Upper lobe of left lung (tissue), 6 donors: ENCODE measurements around the gene TP63. TPM values are rescaled to one million over a fixed set of nuclear protein-coding genes. Genes with fewer than 3 reads are reported as not detected.

Experiments
- ATAC-seq, 2 donors: fragments of 200-7000 bp; cut with Tn5 transposase; one replicate each; pipeline ENCODE4 v1.9.1; 2022; ENCODE audit warnings: mild to moderate bottlenecking in 2 of 2, moderate library complexity in 2 of 2; ENCODE audit not compliant: low FRiP score in 2 of 2
- DNase-seq, 2 donors: peaks; one replicate each; pipeline ENCODE4 v3.0.0-alpha.2; 2019 to 2020
- H3K27ac ChIP-seq, 4 donors: fragments of 200-600 bp; sonication (generic); one replicate each; pipeline ENCODE4 v1.5.1; 2016 to 2019
- H3K27me3 ChIP-seq, 4 donors: fragments of 200-600 bp; sonication (generic); one replicate each; pipeline ENCODE4 v1.5.1; 2017 to 2019
- H3K36me3 ChIP-seq, 4 donors: fragments of 200-600 bp; sonication (generic); one replicate each; pipeline ENCODE4 v1.5.1; 2016 to 2019
- H3K4me1 ChIP-seq, 4 donors: fragments of 200-600 bp; sonication (generic); one replicate each; pipeline ENCODE4 v1.5.1; 2018 to 2019
- H3K4me3 ChIP-seq, 4 donors: fragments of 200-600 bp; sonication (generic); one replicate each; pipeline ENCODE4 v1.5.1; 2017 to 2019; ENCODE audit warnings: mild to moderate bottlenecking in 2 of 4, moderate library complexity in 1 of 4
- H3K9me3 ChIP-seq, 4 donors: fragments of 200-600 bp; sonication (generic); one replicate each; pipeline ENCODE4 v1.5.1; 2018 to 2019
- CTCF ChIP-seq, 6 experiments: fragments of 450-650 bp in 4 of 6; fragments of 200-600 bp in 2 of 6; sonication (generic) in 2 of 6; IDR thresholded peaks; one replicate each; pipeline ENCODE4 v1.5.1; 2016 to 2019; ENCODE audit warnings: antibody characterized with exemption in 6 of 6
- EP300 ChIP-seq, 4 donors: sonication (generic); formaldehyde crosslinking; IDR thresholded peaks; one replicate each; pipeline ENCODE4 v1.5.1; 2017; ENCODE audit warnings: antibody characterized with exemption in 4 of 4, control low read depth in 2 of 4
- POLR2A ChIP-seq, 4 donors: fragments of 450-650 bp; IDR thresholded peaks; one replicate each; pipeline ENCODE4 v1.5.1; 2016 to 2017; ENCODE audit warnings: antibody characterized with exemption in 4 of 4, mild to moderate bottlenecking in 2 of 4
- POLR2AphosphoS5 ChIP-seq, 2 donors: sonication (generic); formaldehyde crosslinking; IDR thresholded peaks; one replicate each; pipeline ENCODE4 v1.5.1; 2017; ENCODE audit warnings: antibody characterized with exemption in 2 of 2
- WGBS, 2 donors: methylation state at CpG; one replicate each; pipeline ENCODE4 v1.1.5; 2017 to 2018; 5-methylcytosine and 5-hydroxymethylcytosine counted together
- total RNA-seq, 6 donors: library from RNA; depleted of rRNA in 4 of 6; stranded (reverse); fragments of >200 nt in 4 of 6; gene quantifications; one replicate each; pipeline versions ENCODE4 v1.1.0 to v1.2.1, GENCODE V29; 2016 to 2021
- donor health status: DM: no; HTN: no; CAD: no; lungs with moderate emphysema.
- donor health status: DM: no; HTN: yes; CAD: no; lungs with severe emphysema.

The TP63 gene
- total RNA-seq, result 1 to 10 TPM; 1.0 to 8.8 (median 2.8) TPM

GRCh38 chr3:189631373-189631408 lies at the start of gene TP63:
TP63 (plus strand) TSS chr3:189631389; CDS start chr3:189631516, 127 bp downstream.
- Histone ChIP-seq H3K4me3 (peak within 1 kb of the TSS in 1 of 4 donors; percentile 1), H3K36me3 (no peaks in the 10 kb centered on the region), H3K27ac (no peak within 1 kb of the TSS), H3K9me3 (no peaks in the 10 kb centered on the region), H3K27me3 (no peaks in the 10 kb centered on the region), H3K4me1 (peaks cover 0 to 15% (median 12%) of the 10 kb centered on the region in 4 donors)
- ATAC-seq (no peak), DNase-seq (no peak)
- TF ChIP-seq CTCF (IDR thresholded peaks at IDR 0.05) (no peak), EP300 (IDR thresholded peaks at IDR 0.05) (no peak), POLR2A (IDR thresholded peaks at IDR 0.05) (no peak), POLR2AphosphoS5 (IDR thresholded peaks at IDR 0.05) (no peak)

GRCh38 chr3:189582179-189582578 lies 49.0 kb upstream of the TP63 start:
- Histone ChIP-seq H3K4me3 (no peak overlapping the region), H3K9me3 (no peaks in the 10 kb centered on the region), H3K36me3 (no peaks in the 10 kb centered on the region), H3K27ac (no peak overlapping the region), H3K4me1 (no peaks in the 10 kb centered on the region), H3K27me3 (no peaks in the 10 kb centered on the region)
- ATAC-seq (no peak), DNase-seq (no peak)
- TF ChIP-seq EP300 (IDR thresholded peaks at IDR 0.05), result no peak
- TF ChIP-seq POLR2AphosphoS5 (IDR thresholded peaks at IDR 0.05), result no peak
- no peak for TF ChIP-seq CTCF (IDR thresholded peaks at IDR 0.05)
- TF ChIP-seq POLR2A (IDR thresholded peaks at IDR 0.05), result no peak
- 77% methylated on average over 3 of the region's 3 CpGs for WGBS, 2 donors

DNA sequence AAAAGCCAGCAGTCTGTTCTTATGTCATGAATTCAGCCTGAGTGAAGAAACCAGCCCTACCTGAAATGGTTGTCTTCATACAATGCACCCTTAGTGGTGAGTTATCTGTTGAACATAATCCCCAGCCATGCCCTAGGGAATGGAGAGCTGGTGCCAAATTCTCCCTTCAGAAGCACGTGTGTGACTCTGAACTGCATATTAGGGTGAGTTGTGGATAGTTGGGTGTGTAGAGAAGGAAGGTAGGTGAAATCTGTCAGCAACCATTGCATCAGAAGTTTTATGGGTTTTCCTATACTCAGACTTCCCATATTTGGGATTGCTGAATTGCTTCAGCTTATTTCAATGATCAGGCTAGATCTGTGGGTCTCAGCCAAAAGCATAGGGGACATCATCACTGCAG lies 46.5 kb upstream of the TP63 start:
- no peaks in the 10 kb centered on the region for H3K9me3 ChIP-seq
- no peak for DNase-seq
- WGBS, 2 donors, result 82 to 100% methylated on average over 1 of the region's 1 CpG

GRCh38 chr3:189586941-189587663 lies 44.1 kb upstream of the TP63 start:
- no peaks in the 10 kb centered on the region for H3K9me3 ChIP-seq
- no peaks in the 10 kb centered on the region for H3K27me3 ChIP-seq
- no peak overlapping the region for H3K27ac ChIP-seq
- TF ChIP-seq POLR2A (IDR thresholded peaks at IDR 0.05) (no peak), EP300 (IDR thresholded peaks at IDR 0.05) (no peak), CTCF (IDR thresholded peaks at IDR 0.05) (no peak), POLR2AphosphoS5 (IDR thresholded peaks at IDR 0.05) (no peak)
- WGBS, 2 donors, result 71 to 82% methylated on average over 7 of the region's 7 CpGs
- no peaks in the 10 kb centered on the region for H3K4me1 ChIP-seq
- no peaks in the 10 kb centered on the region for H3K36me3 ChIP-seq
- H3K4me3 ChIP-seq, result no peak overlapping the region
- DNase-seq (no peak), ATAC-seq (no peak)

More for the DNA sequence above, 46.5 kb upstream of the TP63 start:
- no peak for ATAC-seq
- TF ChIP-seq CTCF (IDR thresholded peaks at IDR 0.05) (no peak), EP300 (IDR thresholded peaks at IDR 0.05) (no peak), POLR2A (IDR thresholded peaks at IDR 0.05) (no peak), POLR2AphosphoS5 (IDR thresholded peaks at IDR 0.05) (no peak)
- Histone ChIP-seq H3K4me3 (no peak overlapping the region), H3K27ac (no peak overlapping the region), H3K36me3 (no peaks in the 10 kb centered on the region), H3K4me1 (no peaks in the 10 kb centered on the region), H3K27me3 (no peaks in the 10 kb centered on the region)

- no peaks in the 10 kb centered on the region for H3K9me3 ChIP-seq
- no peaks in the 10 kb centered on the region for H3K27me3 ChIP-seq
- no peaks in the 10 kb centered on the region for H3K4me1 ChIP-seq
- TF ChIP-seq EP300 (IDR thresholded peaks at IDR 0.05), result no peak
- no peak for TF ChIP-seq POLR2A (IDR thresholded peaks at IDR 0.05)
- no peak for TF ChIP-seq POLR2AphosphoS5 (IDR thresholded peaks at IDR 0.05)
- no peak for TF ChIP-seq CTCF (IDR thresholded peaks at IDR 0.05)
- no peak overlapping the region for H3K4me3 ChIP-seq
- H3K27ac ChIP-seq, result no peak overlapping the region
- ATAC-seq (no peak), DNase-seq (no peak)
- no peaks in the 10 kb centered on the region for H3K36me3 ChIP-seq
These were observed 43.5 kb upstream of the TP63 start for GRCh38 chr3:189587664-189588040.
